ENCODE measurements around the gene CFAP299. TPM values are rescaled to one million over a fixed set of nuclear protein-coding genes. Genes with fewer than 3 reads are reported as not detected.

Gene CFAP299
- total RNA-seq, 1 donor from 2014 or later: not detected

DNA sequence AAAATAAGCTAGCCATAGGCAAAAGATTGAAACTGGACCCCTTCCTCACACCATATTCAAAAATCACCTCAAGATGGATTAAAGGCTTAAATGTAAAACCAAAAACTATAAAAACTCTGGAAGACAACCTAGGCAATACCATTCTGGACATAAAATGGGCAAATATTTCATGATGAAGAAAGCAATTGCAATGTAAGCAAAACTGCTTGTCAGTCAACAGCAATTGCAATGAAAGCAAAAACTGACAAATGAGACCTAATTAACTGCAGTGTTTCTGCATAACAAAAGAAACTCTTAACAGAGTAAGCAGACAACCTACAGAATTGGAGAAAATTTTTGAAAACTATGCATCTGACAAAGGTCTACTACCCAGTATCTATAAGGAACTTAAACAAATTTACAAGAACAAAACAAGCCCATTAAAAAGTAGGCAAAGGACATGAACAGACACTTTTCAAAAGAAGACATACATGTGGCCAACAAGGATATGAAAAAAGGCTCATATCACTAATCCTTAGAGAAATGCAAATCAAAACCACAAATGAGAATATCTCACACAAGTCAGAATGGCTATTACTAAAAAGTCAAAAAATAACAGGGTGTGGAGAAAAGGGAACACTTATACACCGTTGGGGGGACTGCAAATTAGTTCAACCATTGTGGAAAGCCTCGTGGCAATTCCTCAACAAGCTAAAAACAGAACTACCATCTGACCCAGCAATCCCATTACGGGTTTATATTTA lies 46.7 kb downstream of the CFAP299 start:
- Histone ChIP-seq H3K9me3 (replicated peaks) (peaks cover 12% of the 10 kb centered on the region), H3K4me1 (no peaks in the 10 kb centered on the region), H3K27ac (replicated peaks) (no peak overlapping the region), H3K27me3 (ENCODE audit: low read depth) (no peaks in the 10 kb centered on the region), H3K36me3 (no peaks in the 10 kb centered on the region), H3K4me3 (no peak overlapping the region)
- DNase-seq: no peak
- intact Hi-C loops (cut with micrococcal nuclease): no loop called here
- TF ChIP-seq, protein P1, sequence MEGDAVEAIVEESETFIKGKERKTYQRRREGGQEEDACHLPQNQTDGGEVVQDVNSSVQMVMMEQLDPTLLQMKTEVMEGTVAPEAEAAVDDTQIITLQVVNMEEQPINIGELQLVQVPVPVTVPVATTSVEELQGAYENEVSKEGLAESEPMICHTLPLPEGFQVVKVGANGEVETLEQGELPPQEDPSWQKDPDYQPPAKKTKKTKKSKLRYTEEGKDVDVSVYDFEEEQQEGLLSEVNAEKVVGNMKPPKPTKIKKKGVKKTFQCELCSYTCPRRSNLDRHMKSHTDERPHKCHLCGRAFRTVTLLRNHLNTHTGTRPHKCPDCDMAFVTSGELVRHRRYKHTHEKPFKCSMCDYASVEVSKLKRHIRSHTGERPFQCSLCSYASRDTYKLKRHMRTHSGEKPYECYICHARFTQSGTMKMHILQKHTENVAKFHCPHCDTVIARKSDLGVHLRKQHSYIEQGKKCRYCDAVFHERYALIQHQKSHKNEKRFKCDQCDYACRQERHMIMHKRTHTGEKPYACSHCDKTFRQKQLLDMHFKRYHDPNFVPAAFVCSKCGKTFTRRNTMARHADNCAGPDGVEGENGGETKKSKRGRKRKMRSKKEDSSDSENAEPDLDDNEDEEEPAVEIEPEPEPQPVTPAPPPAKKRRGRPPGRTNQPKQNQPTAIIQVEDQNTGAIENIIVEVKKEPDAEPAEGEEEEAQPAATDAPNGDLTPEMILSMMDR (IDR thresholded peaks at IDR 0.05; ENCODE audit: borderline replicate concordance): no peak

DNA sequence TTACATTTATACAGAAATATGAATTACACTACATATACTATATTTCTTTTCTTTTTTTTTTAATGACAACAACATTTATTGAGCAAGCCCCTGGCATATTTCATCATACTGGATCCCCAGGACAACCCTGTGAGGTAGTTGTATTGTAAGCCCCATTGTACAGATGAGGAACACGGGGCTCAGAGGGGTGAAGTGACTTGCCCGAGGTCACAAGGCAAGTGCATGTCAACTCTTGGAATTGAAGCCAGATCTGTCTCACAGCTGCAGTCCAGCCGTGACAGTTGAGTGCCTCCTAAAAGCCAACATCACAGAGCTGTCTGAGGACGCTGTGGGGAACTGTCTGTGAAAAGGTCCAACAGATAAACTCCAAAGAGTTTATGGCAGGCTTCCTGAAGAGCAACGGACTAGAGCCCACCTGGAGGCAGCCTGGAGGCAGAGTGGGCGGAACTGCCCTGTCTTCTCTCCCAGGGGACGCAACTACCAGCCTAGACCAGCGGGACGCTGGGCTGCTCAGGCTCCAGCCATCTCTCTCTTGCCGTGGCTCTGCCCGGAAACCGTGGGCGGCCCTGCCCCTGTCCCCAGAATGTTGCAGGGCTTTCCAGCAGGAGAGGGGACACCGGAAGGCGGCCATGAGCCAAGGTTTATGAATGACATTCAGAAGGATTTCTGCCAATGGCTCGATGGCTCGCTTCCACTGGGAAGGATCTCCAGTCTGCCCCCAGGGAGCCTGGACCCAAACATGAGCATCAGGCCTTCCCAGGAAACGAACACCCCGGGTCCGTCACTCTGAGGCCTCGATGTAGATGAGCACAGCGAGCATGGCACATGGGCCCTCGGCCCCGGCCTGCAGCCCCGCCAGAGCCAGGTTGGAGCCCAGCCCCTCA lies 50.1 kb downstream of the CFAP299 start:
- intact Hi-C loops (cut with micrococcal nuclease): no loop called here
- no peaks in the 10 kb centered on the region for H3K27me3 ChIP-seq (ENCODE audit: low read depth)
- no peak overlapping the region for H3K4me3 ChIP-seq
- H3K4me1 ChIP-seq: no peaks in the 10 kb centered on the region
- TF ChIP-seq, protein P1 (IDR thresholded peaks at IDR 0.05; ENCODE audit: borderline replicate concordance): no peak
- no peak for DNase-seq
- H3K27ac ChIP-seq (replicated peaks): no peak overlapping the region
- no peaks in the 10 kb centered on the region for H3K36me3 ChIP-seq
- peaks cover 12% of the 10 kb centered on the region for H3K9me3 ChIP-seq (replicated peaks)

- DNase-seq: no peak
- intact Hi-C loops (cut with micrococcal nuclease): no loop called here
- TF ChIP-seq, protein P1 (IDR thresholded peaks at IDR 0.05; ENCODE audit: borderline replicate concordance): no peak
These were observed 50.9 kb downstream of the CFAP299 start for GRCh38 chr4:80386281-80386886.

DNA sequence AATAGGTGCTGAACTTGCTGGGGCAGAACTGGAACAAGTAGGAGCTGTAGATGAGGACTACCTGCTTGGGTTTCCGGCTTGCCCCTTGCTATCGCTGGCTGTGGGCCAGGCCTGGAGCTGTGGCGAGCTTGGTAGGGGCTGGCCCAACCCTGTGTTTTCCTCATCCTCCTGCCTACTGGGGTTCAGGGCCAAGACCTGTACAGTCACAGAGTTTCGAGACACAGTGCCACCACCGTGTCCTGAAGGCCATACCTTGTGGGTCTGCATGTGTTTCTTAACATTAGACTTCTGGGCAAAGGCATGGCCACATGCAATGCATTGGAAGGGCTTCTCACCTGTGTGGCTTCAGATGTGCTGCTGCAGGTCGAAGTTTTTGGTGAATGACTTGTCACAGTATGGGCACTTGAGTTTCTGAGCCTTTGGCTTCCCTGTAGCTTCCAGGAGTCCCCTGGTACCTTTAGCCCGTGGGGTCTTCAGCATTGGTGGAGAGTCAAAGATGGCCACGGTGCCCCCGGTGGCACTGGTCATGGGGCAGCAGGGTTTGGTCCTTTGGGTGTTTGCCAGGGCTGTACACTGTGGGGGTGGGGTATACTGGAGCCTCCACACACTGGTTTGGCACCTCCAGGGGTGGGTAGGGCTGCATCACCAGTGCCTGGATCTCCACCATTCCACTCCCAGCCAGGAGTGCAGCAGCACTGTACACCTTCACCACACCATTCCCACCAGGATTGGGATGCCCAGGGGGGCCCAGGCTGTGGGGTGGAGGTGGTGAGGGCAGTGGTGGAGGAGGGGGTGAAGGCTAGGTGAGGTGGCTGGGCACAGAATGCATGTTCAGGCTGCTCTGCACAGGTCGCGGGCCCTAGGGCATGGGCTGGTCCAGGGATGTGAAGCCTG lies 52.1 kb downstream of the CFAP299 start:
- no peaks in the 10 kb centered on the region for H3K27me3 ChIP-seq (ENCODE audit: low read depth)
- H3K36me3 ChIP-seq: no peaks in the 10 kb centered on the region
- no peak overlapping the region for H3K4me3 ChIP-seq
- intact Hi-C loops (cut with micrococcal nuclease): no loop called here
- TF ChIP-seq, protein P1 (IDR thresholded peaks at IDR 0.05; ENCODE audit: borderline replicate concordance): no peak
- no peak for DNase-seq
- peaks cover 4% of the 10 kb centered on the region for H3K9me3 ChIP-seq (replicated peaks)
- H3K27ac ChIP-seq (replicated peaks): no peak overlapping the region
- H3K4me1 ChIP-seq: no peaks in the 10 kb centered on the region

More at GRCh38 chr4:80386281-80386886, 50.9 kb downstream of the CFAP299 start:
- Histone ChIP-seq H3K9me3 (replicated peaks) (peaks cover 12% of the 10 kb centered on the region), H3K36me3 (no peaks in the 10 kb centered on the region), H3K4me3 (no peak overlapping the region), H3K27me3 (ENCODE audit: low read depth) (no peaks in the 10 kb centered on the region), H3K4me1 (no peaks in the 10 kb centered on the region), H3K27ac (replicated peaks) (no peak overlapping the region)

GRCh38 chr4:80388284-80388607 lies 52.7 kb downstream of the CFAP299 start:
- Histone ChIP-seq H3K4me1 (no peaks in the 10 kb centered on the region), H3K4me3 (no peak overlapping the region), H3K36me3 (no peaks in the 10 kb centered on the region), H3K27ac (replicated peaks) (no peak overlapping the region), H3K27me3 (ENCODE audit: low read depth) (no peaks in the 10 kb centered on the region), H3K9me3 (replicated peaks) (no peaks in the 10 kb centered on the region)
- DNase-seq: no peak
- intact Hi-C loops (cut with micrococcal nuclease): no loop called here
- TF ChIP-seq, protein P1 (IDR thresholded peaks at IDR 0.05; ENCODE audit: borderline replicate concordance): no peak
